HG03469 (cell line): Measurements from ENCODE around the gene BCL11B.
"Not testable (repeated sequence)": the region's sequence is repeated elsewhere in the genome, so short reads cannot be mapped to it uniquely, and the experiment has no call there.

Experiments used
- ATAC-seq: cut with Tn5 transposase; IDR thresholded peaks from one replicate; pipeline ENCODE4 v1.9.1; 2021; ENCODE audit warnings: mild to moderate bottlenecking, moderate library complexity, moderate number of reproducible peaks; ENCODE audit not compliant: unreplicated experiment

BCL11B gene

DNA sequence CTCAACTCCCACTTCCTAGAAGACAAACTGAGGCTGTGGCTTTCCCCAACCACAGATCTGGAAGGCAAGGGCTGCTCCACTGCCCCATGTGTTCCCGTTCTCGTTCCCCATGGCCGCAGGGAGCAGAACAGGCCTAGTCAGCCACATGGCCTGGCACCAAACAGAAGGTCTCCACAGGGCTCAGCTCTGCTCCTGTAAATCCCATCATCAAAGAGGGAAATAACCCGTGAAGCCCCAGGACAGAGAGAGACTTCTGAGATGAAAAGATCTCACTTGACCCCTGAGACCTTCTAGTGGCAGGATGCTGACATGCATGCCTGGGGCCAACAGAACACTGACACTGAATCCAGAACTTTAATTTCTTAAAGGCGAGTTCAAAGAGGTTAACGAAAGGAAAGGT lies 68.9 kb downstream of the BCL11B start:
- ATAC-seq, result no peak

DNA sequence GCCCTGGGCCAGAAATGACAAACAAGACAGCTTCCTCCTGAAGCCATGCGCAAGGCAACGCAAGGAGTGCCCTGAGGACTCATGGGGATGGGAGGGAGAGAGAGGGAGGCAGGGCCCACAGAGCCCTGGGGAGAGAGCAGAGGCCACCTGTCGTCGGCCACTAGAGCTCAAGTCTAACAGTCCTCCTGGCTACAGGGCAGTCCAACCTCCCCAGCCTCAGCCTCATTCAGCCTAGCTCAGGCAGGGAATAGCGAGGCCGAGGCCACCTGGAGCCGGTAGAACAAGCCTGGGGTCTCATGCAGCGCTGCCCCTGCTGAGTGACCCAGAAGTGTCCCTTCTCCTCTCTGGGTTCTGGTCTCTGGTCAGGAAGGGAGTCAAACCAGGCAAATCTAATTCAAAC lies 69.5 kb downstream of the BCL11B start:
- ATAC-seq, result no peak

DNA sequence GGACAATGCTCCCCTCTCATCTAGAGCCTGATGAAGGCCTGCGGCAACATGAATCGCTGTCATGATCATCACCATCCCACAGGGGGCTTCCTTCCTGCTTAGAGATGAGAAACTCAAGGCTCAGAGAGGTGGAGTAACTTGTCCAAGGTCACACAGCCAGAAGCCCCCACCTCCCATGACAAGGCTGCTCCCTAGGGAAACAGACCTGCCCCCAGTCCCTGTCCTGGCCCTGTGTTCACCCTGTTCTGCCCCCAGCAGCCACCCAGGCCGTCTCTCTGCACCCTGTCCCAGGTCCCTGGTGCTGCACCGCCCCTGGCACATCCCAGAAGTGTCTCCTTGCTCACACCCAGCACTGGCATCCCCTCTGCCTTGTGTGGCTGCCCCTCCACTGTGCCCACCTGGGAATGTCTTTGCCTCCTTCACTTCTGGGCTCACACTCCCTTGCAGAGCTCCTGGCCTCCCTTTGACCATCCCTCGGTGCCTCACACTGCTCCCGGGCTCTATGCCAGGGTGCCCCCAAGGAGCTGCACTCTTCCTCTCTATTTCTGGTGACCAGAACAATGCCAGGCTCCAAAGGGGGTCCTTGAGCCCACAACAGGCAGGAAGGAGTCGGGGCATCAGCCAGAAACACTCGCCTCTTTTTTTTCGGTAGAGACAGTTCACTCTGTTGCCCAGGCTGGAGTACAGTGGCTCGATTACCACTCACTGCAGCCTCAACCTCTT lies 70.5 kb downstream of the BCL11B start:
- no peak for ATAC-seq

DNA sequence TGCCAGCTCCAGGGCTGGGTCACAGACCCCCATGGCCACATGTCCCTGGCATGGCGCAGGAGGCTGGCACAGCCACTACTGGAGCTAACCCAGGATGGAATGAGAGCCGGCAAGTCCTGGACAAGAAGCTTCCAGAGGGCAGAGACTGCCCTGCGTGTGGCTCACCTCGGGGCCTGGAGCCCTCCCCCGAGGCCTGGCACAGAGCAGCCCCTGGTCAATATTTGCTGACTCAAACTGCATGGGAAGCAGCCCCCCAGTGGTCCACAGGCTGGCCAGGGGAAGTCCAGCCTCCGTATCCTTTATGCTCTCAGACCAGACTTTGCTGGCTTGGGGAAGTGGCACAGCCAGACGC lies 71.4 kb downstream of the BCL11B start:
- ATAC-seq, result no peak

DNA sequence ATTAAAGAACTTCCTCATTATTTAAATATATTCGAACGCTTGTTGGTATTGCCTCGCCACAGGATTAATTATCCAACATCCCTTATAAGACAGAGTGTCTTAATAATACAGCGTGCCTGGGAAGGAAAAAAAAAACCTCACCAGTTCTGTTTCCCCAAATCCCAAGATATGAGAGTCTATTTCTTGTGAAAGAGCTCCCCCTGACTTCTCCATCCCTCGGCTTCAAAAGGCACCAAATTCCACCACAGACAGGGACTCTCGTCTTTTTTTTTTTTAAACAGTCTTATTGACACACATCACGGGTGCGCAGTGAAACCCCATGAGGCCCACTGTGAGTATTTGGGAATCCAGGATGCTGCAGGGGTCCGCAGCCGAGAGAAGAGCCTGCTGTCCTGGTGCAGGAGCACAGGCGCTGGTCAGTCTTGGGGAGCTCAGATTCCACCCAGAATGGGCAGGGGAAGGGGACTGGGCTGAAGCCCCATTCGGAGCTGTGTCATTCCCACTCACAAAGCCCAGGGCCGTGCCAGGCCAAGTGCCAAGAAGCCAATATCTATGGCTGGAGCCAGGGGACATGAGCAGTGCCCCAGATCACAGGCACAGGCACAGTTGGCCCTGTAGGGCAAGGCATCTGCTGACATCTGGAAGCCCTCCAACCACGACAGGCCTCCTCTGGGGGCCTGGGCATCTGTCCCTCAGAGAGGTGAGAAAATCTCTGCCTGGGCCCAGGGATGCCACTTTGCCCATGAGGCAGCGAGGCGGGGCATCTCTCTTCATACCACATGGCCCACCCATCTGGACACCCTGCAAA lies 71.9 kb downstream of the BCL11B start:
- no peak for ATAC-seq

DNA sequence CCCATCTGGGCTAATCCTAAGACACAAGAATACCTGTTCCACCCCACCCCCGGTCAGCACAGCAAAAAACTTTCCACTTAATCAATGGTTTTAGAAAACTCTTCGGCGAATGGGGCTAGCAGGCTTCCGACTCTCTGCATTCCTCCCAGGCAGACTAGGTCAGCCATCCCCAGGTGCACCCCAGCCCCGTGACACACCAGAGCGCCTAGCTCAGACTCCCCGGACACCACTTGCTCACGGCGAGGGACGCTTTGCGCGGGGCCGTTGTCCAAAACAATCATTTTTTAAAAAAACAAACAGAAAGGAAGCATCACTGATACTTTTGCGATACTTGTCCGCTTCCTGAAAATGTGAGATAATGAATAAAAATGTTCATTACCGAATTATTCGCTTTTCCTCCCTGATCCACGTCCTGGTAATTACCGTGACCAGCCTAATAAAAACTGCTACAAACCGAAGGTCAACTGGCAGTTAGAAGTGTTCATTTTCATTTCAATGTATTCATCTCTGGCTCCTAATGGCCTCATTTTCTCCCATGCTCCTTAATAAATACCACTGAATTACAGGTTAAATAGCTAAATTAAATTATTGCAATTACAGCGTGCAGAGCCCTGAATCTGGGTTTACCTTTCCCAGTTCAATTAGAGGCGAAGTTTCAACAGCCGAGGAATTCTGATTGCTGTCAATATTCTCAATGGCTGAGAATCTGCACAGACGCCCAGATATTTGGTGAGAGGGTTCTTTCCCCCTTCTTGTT lies 73.1 kb downstream of the BCL11B start:
- no peak for ATAC-seq

DNA sequence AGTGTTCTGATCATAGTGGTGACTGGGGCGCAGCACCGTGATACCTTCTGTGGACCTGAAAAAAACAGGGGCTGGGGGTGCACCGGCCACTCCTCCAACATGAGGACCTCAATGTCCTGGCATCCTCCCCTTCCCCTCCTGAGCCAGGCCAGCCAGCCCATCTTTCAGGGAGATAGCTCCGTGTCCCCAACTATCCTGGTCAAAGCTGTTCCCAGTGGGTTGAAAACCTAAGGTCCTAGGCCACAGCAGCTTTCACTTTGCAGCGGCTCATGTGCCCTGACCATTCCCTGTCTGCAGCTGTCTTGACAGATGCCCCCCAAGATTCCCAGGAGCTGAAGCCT lies 75.7 kb downstream of the BCL11B start:
- no peak for ATAC-seq

DNA sequence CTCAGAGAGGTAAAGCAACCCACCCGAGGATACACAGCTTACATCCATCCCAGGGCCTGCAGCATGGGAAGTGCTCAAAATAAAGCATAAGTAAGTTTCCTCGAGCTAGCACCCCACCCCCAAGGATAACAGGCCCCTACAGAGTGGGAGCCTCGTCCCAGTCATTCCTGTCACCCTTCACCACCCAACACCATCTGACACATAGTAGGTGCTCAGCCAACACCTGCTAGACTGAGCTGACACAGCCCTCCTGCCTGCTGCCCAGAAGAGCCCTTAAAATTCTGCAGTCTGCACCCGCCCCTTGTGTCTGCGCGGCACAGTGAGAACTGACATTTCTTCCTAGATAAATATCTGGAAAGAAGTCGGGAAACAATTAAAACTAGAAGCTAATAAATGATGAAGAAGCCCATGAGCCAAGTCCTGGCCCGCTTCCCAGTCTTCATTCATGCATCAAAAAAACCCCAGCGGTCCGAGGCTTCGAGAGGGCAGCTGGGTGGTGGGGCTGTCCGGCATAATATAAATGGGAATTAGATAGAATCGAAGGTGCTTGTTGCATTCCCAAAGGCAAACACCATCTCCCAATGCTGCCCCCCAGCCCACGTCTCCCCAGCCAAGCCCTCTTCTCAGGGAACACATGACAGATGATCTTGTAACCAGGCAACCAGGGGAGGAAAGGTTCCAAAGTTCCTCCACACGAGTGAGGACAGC lies 76.2 kb downstream of the BCL11B start:
- ATAC-seq, result no peak

DNA sequence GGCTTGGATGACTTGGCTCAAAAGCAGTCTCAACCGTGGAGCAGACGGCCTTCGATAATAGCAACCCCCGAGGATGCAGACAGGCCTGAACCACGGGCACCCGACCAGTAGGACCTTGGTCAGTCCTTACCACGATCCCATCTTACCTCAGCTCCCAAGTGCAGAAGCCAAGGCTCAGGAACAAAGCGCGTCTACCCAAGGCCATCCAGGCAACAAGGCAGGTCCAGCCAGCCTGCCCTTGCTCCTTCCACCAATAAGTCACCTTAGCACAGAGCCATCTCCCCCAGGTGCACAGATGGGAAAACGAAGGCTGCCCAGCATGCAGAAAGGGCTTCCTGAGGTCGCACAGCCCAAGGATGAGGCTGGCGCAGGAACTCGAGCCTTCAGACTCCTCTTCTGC lies 77.3 kb downstream of the BCL11B start:
- no peak for ATAC-seq

DNA sequence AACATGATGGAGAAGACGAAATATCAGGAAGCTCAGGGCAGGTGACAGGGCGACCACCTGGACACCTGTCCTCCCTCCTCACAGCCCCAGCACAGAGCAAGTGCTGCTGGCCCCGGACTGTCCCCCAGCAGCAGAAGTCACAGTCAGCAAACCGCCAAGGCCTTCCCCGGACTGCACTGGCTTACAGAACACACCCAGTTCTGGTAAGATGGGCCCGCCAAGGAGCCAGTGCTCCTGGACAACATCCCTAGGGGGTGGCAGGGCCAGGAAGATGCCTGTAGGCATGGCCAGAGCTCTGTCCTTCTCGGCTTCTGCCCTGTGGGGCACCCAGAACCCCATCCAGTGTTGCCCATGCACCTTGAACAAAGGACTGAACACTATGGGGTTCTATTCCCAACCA lies 77.9 kb downstream of the BCL11B start:
- no peak for ATAC-seq

DNA sequence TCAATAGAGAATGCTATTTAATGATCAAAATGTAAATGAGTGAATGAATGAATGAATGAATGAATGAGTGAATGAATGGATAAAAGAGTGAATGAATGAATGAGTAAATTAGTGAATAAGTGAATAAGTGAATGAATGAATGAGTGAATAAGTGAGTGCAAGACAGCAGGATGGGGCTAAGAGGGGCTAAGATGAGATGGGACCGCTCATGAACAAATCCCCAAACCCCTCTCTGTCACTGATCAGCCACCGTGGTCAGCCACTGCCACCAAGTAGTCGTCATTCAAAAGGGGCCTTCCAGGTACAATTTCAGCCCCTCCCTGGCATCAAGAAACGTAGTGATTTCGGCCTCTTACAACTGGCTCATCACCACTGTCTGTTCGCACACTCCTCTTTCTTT lies 79.2 kb downstream of the BCL11B start:
- ATAC-seq, result no peak

DNA sequence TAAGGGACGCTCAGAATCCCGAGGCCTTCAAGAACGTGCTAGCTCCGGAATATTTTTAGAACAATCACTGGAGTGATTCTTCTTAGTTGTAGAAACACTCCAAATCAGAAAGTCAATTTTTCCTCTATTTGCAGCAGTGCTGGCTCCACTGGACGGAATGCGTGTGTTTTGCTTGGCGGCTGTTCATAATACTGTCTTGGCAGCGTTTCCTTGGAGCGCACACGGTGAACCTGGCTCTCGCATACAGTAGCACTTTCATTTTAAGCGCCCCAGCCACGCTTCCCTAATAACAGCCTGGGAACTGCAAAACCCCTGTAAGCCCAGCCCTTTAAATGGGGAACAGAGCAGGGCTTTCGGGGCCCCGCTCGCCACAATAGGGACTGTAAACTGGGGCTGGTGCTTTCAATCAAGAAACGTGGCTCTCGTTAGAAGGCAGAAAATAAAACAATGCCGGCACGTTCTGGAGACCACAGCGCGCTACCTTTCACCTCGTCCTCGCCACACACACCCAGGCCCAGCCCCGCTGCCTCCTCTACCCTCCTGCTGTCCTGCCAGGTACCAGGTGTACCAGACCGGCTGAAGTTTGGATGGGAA lies 79.9 kb downstream of the BCL11B start:
- ATAC-seq, result no peak

DNA sequence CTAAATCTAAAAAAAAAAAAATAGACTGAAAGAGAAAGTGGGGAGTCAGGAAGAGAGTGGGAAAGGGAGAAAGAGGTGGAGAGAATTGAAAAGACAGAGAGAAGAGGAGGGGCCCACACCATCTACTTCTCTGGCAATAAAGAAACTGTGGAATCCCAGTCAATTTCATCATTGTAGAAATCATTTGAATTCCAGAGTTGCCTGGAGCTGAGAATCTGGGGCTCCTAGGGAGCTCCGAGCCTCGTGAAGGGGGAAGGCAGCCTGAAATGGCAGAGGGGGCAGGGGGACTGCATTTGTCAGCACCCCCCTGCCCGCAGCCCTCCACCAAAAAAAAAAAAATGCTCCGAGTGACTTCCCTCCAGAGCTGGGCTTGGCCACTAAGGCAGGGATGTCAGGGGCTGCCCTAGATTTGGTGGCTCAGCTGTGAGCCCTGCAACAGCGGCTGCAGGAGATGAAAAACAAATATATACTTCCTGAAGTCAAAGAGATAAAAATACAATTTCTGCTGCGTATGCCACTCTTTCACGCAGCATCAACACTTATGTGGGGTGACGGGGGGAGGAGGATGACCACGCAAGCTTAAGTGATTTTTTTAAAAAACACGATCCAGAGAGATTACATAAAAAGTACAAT lies 80.5 kb downstream of the BCL11B start:
- no peak for ATAC-seq

DNA sequence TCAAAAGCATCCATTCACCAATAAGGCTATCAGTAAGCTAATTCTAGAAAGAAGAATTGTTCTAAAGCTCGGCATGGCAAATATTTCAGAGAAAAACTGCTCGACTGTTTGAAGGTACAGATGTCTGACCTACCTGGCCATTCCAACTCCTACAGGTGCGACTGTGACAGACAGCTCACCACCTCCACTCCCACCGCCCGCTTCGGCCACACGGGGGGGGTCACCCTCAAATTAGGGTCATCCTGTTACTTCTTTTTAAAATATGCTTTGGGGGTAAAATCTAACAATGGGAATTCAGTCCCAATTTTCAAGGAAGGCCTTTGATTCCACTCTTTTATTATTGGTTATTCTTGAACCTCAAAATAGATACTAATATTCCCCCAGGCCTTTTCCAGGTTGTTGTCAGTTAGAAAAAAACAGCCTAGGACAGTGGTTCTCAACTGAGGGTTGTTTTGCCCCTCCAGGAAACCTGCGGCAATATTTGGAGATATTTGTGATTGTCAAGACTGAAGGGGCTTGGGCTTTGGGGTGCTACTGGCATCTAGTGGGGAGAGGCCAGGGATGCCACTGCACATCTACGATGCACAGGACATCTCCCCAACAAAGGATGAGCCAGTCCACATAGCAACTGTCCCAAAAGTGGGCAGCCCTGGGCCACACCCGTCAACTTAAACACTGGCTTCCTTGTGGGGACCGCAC lies 81.2 kb downstream of the BCL11B start:
- ATAC-seq, result no peak

DNA sequence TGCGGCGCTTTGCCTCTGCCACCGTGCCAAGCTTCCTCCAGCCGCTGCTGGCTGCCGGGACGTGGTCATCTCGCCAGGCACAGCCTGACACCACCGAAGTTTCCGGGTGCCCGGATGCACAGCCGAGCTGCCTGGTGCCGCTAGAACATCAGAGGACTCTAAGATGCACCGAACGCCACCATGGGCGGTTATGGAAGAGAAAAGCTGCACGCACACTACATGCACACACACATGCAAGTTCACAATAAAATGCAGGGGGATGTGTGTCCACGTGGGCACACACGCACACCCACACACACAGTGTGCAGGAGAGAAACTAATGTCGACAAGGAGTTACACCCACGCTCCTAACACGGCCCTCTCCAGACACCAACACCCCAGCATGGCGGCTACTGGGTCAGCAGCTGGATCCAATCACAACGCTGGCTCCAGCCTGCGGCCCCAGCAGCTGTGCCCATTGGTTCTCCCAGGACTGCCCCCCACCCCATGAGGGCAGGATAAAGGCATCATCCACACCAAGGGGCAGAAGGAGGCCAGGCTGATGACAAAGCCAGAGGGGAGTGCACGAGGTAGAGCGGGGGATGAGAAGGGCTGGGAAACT lies 82.7 kb downstream of the BCL11B start:
- no peak for ATAC-seq

DNA sequence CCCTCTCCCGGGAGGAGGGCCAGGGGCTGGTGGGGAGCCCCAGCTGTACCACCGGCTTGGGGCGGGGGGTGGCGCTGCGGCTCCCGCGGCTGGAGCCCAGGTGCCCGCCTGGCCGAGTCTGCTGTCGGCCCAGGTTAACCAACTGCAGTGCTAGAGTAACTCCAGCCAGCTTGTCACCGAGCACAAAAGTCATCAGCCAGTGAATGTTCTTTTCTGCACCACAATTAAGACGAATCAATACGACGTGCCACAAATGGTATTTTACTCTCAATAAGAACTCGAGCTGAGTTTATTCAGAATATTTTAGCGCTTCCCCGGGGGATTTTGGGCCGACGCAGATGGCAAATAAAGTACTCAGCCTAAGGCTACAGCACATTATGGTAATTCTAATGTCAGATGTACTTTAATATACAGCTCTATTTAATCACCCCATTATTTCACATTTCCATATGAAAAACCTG lies 83.2 kb downstream of the BCL11B start:
- ATAC-seq, result no peak

DNA sequence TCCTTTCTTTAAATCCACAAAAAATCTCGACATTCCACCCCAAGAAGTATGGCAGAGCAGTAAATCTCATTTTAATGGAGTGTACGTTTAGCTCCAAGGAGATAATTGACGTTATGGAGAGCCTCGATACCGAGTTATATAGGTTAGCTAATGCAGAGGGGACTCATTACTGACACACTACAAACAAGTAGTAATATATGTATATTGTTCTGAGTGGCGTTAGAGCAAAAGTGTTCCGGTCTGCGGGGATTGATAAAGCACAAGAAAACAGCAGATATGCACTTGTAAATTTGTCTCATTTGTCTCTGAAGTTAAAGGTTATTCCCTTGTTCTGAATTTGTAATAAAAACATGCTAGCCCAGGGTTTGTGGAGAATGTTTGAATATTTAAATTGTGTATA lies 84.1 kb downstream of the BCL11B start:
- ATAC-seq, result no peak

DNA sequence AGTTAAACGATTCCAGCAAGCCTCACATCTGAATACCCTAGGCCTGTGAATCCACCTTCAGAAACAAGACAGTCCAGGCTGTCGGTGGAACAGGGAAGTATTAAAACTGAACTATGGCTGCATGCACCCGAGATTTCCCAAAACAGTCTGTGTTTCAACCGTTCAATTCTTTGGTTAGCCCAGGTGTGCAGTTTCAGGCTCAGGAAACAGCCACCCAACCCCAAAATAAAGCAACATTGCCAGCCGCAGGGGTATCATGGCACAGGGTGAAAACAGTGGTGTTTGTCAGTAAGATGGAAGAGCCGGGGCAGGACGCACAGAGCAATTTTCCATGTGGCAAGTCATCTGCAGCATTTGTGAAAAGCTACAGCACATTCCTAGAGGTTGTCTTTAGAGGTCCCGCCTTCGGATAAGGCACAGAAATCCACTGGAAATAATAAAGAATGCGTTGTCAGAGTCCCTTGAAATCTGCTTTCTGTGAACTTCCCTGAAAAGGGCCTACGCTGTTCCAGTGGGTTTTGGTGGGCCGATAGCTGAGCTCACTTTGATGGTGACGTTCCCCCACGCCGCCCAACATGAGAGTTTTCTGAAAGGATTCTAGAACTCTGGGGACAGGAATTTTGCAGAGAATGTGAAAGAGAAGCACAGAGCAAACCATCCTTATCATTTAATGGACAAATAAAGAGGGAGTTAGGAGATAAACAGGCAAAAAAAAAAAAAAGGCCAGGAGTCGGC lies 84.9 kb downstream of the BCL11B start:
- no peak for ATAC-seq

DNA sequence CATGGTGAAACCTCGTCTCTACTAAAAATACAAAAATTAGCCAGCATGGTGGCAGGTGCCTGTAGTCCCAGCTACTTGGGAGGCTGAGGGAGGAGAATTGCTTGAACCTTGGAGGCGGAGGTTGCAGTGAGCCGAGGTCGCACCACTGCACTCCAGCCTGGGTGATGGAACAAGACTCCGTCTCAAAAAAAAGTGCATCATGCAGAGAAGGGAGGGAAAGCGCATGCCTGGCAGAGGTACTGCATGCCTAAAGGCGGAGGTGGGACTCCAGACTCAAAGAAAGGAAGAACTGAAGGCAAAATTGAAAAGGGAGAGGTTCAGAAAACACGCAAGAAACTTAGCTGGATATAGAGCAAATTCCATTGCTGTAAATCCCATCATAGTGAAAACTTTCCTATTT lies 85.7 kb downstream of the BCL11B start:
- not testable (repeated sequence) for ATAC-seq
